ENCODE measurements around the gene CYTH4.

- TF ChIP-seq HCFC1 (IDR thresholded peaks at IDR 0.05; ENCODE audit: low read length) = no peak
- no peak for TF ChIP-seq RAD21 (IDR thresholded peaks at IDR 0.05; ENCODE audit: insufficient read depth, low read depth, low read length)
- TF ChIP-seq, protein P1, sequence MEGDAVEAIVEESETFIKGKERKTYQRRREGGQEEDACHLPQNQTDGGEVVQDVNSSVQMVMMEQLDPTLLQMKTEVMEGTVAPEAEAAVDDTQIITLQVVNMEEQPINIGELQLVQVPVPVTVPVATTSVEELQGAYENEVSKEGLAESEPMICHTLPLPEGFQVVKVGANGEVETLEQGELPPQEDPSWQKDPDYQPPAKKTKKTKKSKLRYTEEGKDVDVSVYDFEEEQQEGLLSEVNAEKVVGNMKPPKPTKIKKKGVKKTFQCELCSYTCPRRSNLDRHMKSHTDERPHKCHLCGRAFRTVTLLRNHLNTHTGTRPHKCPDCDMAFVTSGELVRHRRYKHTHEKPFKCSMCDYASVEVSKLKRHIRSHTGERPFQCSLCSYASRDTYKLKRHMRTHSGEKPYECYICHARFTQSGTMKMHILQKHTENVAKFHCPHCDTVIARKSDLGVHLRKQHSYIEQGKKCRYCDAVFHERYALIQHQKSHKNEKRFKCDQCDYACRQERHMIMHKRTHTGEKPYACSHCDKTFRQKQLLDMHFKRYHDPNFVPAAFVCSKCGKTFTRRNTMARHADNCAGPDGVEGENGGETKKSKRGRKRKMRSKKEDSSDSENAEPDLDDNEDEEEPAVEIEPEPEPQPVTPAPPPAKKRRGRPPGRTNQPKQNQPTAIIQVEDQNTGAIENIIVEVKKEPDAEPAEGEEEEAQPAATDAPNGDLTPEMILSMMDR (IDR thresholded peaks at IDR 0.05 in 2 of 3, conservative IDR thresholded peaks at IDR 0.05 in 1 of 3; ENCODE audit: control insufficient read depth in 2 of 3, extremely low read depth in 1 of 3, insufficient read depth in 1 of 3, low read depth in 3 of 3, low read length in 3 of 3) = no peak
- TF ChIP-seq ZNF274 (IDR thresholded peaks at IDR 0.05; ENCODE audit: insufficient read depth, insufficient read length) = no peak
- TF ChIP-seq TCF12 (IDR thresholded peaks at IDR 0.05; ENCODE audit: low read depth, low read length) = no peak
Measured at GRCh38 chr22:37302674-37303555, 20.6 kb downstream of the CYTH4 start.

Data from GM12878 (cell line).